Glutamatergic neuron (in vitro differentiated cells): Measurements from ENCODE around the gene ADGRL3. TPM values are rescaled to one million over a fixed set of nuclear protein-coding genes. Genes with fewer than 3 reads are reported as not detected.

Experiments used
- DNase-seq: peaks from one replicate; pipeline ENCODE4 v3.0.0; 2022
- H3K27ac Mint-ChIP-seq: one replicate; pipeline ENCODE4 v1.8.0; 2020; ENCODE audit warnings: mild to moderate bottlenecking, mixed read lengths, inconsistent platforms; ENCODE audit not compliant: unreplicated experiment
- H3K27me3 Mint-ChIP-seq: one replicate; pipeline ENCODE4 v1.8.0; 2020; ENCODE audit warnings: mild to moderate bottlenecking, moderate library complexity, mixed read lengths, inconsistent platforms; ENCODE audit not compliant: unreplicated experiment
- H3K36me3 Mint-ChIP-seq: one replicate; pipeline ENCODE4 v1.8.0; 2020; ENCODE audit warnings: mild to moderate bottlenecking, mixed read lengths, inconsistent platforms; ENCODE audit not compliant: unreplicated experiment
- H3K4me1 Mint-ChIP-seq: one replicate; pipeline ENCODE4 v1.8.0; 2020; ENCODE audit warnings: mild to moderate bottlenecking, low read depth, mixed read lengths, inconsistent platforms; ENCODE audit not compliant: unreplicated experiment
- H3K4me3 Mint-ChIP-seq: one replicate; pipeline ENCODE4 v1.8.0; 2020; ENCODE audit warnings: mild to moderate bottlenecking, mixed read lengths, inconsistent platforms; ENCODE audit not compliant: unreplicated experiment
- H3K9me3 Mint-ChIP-seq: one replicate; pipeline ENCODE4 v1.8.0; 2020; ENCODE audit warnings: mild to moderate bottlenecking, moderate library complexity, mixed read lengths, inconsistent platforms; ENCODE audit not compliant: unreplicated experiment
- total RNA-seq: library from RNA; stranded (reverse); fragmentation: NEBNext Ultra II Directional; extraction: Animal tissue kit (Norgen Biotek cat#: 25700); gene quantifications from one replicate; pipeline ENCODE4 v1.2.1, GENCODE V29; 2021; ENCODE audit not compliant: unreplicated experiment
- TF ChIP-seq, protein P1 (sequence below): fragments of 200-600 bp; sonication (generic); IDR thresholded peaks from one replicate; pipeline ENCODE4 v1.5.0; 2021; ENCODE audit not compliant: partially characterized antibody, unreplicated experiment

The ADGRL3 gene
- total RNA-seq, 1 donor from 2014 or later: 193 TPM

DNA sequence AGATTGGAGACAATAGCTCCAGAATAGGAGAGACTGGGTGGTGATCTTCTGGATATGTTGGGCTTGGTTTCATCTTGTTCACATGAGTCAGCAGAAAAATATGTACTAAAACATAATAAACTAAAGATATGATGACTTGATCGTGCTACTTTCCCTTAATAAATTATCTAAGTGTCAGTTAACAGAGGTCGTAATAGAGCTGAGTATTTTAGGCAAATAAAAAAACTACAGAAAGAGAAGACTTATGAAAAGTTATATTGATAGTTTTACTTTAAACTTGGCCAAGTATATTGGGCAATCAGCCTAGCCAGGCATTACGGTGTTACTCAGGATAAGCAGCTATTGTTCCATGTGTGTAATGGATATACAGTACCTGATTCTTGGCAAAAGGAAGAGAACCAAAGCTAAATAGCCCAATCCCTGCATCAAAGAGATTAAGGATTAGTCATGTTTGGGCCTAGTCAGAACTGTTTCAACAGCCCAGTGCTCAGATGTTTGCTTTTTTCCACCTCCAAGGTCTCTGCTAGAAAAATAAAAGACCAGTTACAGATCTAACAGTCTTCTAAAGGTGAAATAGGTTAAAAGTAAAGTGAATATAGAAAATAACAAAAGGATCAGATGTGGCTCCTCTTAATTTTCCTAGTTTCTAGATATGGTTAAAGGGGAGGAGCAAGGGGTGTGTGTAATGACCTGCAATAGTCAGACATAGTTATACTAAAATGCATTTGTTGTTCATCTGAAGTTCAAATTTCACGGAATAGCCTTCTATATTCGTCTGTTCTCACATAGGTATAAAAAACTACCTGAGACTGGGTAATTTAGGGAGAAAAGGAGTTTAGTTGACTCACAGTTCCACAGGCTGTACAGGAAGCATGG lies 262.6 kb downstream of the ADGRL3 start:
- TF ChIP-seq, protein P1, sequence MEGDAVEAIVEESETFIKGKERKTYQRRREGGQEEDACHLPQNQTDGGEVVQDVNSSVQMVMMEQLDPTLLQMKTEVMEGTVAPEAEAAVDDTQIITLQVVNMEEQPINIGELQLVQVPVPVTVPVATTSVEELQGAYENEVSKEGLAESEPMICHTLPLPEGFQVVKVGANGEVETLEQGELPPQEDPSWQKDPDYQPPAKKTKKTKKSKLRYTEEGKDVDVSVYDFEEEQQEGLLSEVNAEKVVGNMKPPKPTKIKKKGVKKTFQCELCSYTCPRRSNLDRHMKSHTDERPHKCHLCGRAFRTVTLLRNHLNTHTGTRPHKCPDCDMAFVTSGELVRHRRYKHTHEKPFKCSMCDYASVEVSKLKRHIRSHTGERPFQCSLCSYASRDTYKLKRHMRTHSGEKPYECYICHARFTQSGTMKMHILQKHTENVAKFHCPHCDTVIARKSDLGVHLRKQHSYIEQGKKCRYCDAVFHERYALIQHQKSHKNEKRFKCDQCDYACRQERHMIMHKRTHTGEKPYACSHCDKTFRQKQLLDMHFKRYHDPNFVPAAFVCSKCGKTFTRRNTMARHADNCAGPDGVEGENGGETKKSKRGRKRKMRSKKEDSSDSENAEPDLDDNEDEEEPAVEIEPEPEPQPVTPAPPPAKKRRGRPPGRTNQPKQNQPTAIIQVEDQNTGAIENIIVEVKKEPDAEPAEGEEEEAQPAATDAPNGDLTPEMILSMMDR: no peak

GRCh38 chr4:61468024-61468720 lies 268.0 kb downstream of the ADGRL3 start:
- H3K27ac Mint-ChIP-seq: no peak overlapping the region
- DNase-seq: no peak
- H3K27me3 Mint-ChIP-seq: peaks cover 2% of the 10 kb centered on the region
- no peaks in the 10 kb centered on the region for H3K9me3 Mint-ChIP-seq
- peaks cover 21% of the 10 kb centered on the region for H3K4me1 Mint-ChIP-seq
- no peak overlapping the region for H3K4me3 Mint-ChIP-seq
- TF ChIP-seq, protein P1: no peak
- H3K36me3 Mint-ChIP-seq: no peaks in the 10 kb centered on the region

More for the DNA sequence above, 262.6 kb downstream of the ADGRL3 start:
- H3K4me3 Mint-ChIP-seq: no peak overlapping the region
- no peak for DNase-seq
- H3K27me3 Mint-ChIP-seq: peaks cover 4% of the 10 kb centered on the region
- H3K4me1 Mint-ChIP-seq: peaks cover 15% of the 10 kb centered on the region
- H3K9me3 Mint-ChIP-seq: peaks cover 3% of the 10 kb centered on the region
- no peak overlapping the region for H3K27ac Mint-ChIP-seq
- no peaks in the 10 kb centered on the region for H3K36me3 Mint-ChIP-seq

DNA sequence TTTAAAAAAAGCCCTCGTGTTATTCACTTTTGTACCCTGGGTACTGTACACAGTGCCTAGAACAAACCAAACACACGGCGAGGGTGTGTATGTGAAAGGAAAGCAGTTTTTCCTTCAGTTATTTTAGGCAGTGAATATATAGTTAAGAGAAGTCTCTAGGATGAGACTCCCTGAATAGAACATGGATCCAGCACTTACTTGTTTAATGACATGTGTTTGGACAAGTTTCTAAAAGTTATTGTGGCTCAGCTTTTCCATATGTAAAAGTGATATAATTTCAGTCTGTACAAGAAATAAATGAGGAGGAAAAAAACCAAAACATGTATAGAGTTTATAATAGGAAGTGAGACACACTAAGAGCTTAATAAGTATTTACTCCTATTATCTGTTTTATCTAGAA lies 273.2 kb downstream of the ADGRL3 start:
- H3K36me3 Mint-ChIP-seq: no peaks in the 10 kb centered on the region
- H3K27ac Mint-ChIP-seq: no peak overlapping the region
- no peaks in the 10 kb centered on the region for H3K27me3 Mint-ChIP-seq
- no peak overlapping the region for H3K4me3 Mint-ChIP-seq
- no peaks in the 10 kb centered on the region for H3K9me3 Mint-ChIP-seq
- TF ChIP-seq, protein P1: no peak
- H3K4me1 Mint-ChIP-seq: peaks cover 24% of the 10 kb centered on the region
- no peak for DNase-seq

DNA sequence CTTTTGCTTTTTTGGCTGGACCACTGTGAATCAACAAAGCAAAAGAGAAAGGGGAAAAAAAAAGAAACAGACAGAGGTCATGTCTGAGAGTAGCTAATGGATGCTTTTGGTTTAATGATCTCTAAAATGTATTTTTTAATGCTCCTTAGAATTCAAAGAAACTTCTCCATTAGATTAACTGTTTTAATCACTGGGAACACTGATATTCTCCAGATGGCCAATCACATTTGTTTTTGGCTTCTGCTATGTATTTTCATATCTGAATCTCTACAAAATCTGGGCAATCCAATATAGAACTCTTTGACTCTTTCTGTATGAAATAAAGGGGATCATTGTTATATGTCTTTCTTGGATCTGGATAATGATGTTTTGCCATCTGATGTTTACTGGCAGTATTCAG lies 278.2 kb downstream of the ADGRL3 start:
- no peaks in the 10 kb centered on the region for H3K36me3 Mint-ChIP-seq
- DNase-seq: no peak
- H3K4me3 Mint-ChIP-seq: no peak overlapping the region

More for the DNA sequence above, 278.2 kb downstream of the ADGRL3 start:
- H3K27me3 Mint-ChIP-seq: no peaks in the 10 kb centered on the region
- TF ChIP-seq, protein P1: no peak
- H3K9me3 Mint-ChIP-seq: no peaks in the 10 kb centered on the region
- H3K4me1 Mint-ChIP-seq: peaks cover 20% of the 10 kb centered on the region
- no peak overlapping the region for H3K27ac Mint-ChIP-seq
